Caco-2 (cell line): ENCODE results near the gene ADAMTS2. TPM values are rescaled to one million over a fixed set of nuclear protein-coding genes. Genes with fewer than 3 reads are reported as not detected.

Experiments used
- BruUV-seq: library from RNA; stranded (reverse); fragments of 400-500 nt; replicated peaks from 2 replicates; lab custom pipeline; 2021; lab: Mats Ljungman, UMichigan
- CTCF ChIA-PET: fragments of 300-600 bp; sonication (Branson Sonifier 250); formaldehyde crosslinking; loops from one replicate; lab custom pipeline; 2022; ENCODE audit warnings: antibody characterized with exemption; lab: Charles Lee
- POLR2A ChIA-PET: fragments of 300-600 bp; sonication (Branson Sonifier 250); formaldehyde crosslinking; loops from one replicate; lab custom pipeline; 2022; ENCODE audit warnings: antibody characterized with exemption; lab: Charles Lee
- DNase-seq, 2 experiments: peaks; one replicate each; pipeline versions ENCODE4 v3.0.0 to v3.0.0-alpha.2; 2020 to 2022
- H3K27me3 ChIP-seq: replicated peaks from 2 replicates; pipeline ENCODE4 v1.6.0; 2011; ENCODE audit warnings: low read length; ENCODE audit not compliant: control insufficient read depth, insufficient read depth
- H3K36me3 ChIP-seq: 2 replicates; pipeline ENCODE4 v1.5.1; 2011; ENCODE audit warnings: low read length; ENCODE audit not compliant: control insufficient read depth, insufficient read depth
- H3K4me1 ChIP-seq: fragments of 250-450 bp; sonication (Bioruptor Pico); 2 replicates; pipeline ENCODE4 v1.5.1; 2020; ENCODE audit warnings: mild to moderate bottlenecking
- H3K4me3 ChIP-seq: 2 replicates; pipeline ENCODE4 v1.5.1; 2011; ENCODE audit warnings: low read depth, mild to moderate bottlenecking, control low read depth, low read length
- H3K9me3 ChIP-seq: fragments of 250-450 bp; sonication (Bioruptor Pico); 2 replicates; pipeline ENCODE4 v1.5.1; 2020; ENCODE audit warnings: mild to moderate bottlenecking, moderate library complexity
- H3K27ac Mint-ChIP-seq: one replicate; pipeline ENCODE4 v1.8.0; 2022; ENCODE audit warnings: mixed read lengths; ENCODE audit not compliant: unreplicated experiment
- H3K27me3 Mint-ChIP-seq: one replicate; pipeline ENCODE4 v1.8.0; 2022; ENCODE audit warnings: mixed read lengths; ENCODE audit not compliant: insufficient read depth, unreplicated experiment
- H3K36me3 Mint-ChIP-seq: one replicate; pipeline ENCODE4 v1.8.0; 2022; ENCODE audit warnings: mild to moderate bottlenecking, mixed read lengths; ENCODE audit not compliant: insufficient read depth, unreplicated experiment
- H3K4me1 Mint-ChIP-seq: one replicate; pipeline ENCODE4 v1.8.0; 2022; ENCODE audit warnings: low read depth, mixed read lengths; ENCODE audit not compliant: unreplicated experiment
- H3K4me3 Mint-ChIP-seq: one replicate; pipeline ENCODE4 v1.8.0; 2022; ENCODE audit warnings: mild to moderate bottlenecking, moderate library complexity, mixed read lengths; ENCODE audit not compliant: unreplicated experiment
- H3K9me3 Mint-ChIP-seq: one replicate; pipeline ENCODE4 v1.8.0; 2022; ENCODE audit warnings: mixed read lengths; ENCODE audit not compliant: unreplicated experiment
- intact Hi-C: fragments of 100-400 bp; cut with micrococcal nuclease; formaldehyde crosslinking; loops from one replicate; pipeline ENCODE4 v1.10.0; 2022; ENCODE audit not compliant: unreplicated experiment
- total RNA-seq: library from RNA; stranded (reverse); gene quantifications from 2 replicates; pipeline ENCODE4 v1.2.3, GENCODE V29; 2022
- TF ChIP-seq, protein P1 (sequence below), 2 experiments: fragments of 200-600 bp in 1 of 2; IDR thresholded peaks; 1 replicate in 1 of 2; 2 replicates in 1 of 2; pipeline versions ENCODE4 v1.5.1 to v1.8.0; 2011 to 2022; ENCODE audit warnings: antibody characterized with exemption in 1 of 2, control low read depth in 1 of 2, inconsistent platforms in 1 of 2, low read depth in 1 of 2, low read length in 1 of 2, mild to moderate bottlenecking in 1 of 2, moderate library complexity in 1 of 2; ENCODE audit not compliant: insufficient read depth in 1 of 2, severe bottlenecking in 1 of 2, unreplicated experiment in 1 of 2

The ADAMTS2 gene
- total RNA-seq, 1 experiment from 2014 or later = 0.05 TPM

DNA sequence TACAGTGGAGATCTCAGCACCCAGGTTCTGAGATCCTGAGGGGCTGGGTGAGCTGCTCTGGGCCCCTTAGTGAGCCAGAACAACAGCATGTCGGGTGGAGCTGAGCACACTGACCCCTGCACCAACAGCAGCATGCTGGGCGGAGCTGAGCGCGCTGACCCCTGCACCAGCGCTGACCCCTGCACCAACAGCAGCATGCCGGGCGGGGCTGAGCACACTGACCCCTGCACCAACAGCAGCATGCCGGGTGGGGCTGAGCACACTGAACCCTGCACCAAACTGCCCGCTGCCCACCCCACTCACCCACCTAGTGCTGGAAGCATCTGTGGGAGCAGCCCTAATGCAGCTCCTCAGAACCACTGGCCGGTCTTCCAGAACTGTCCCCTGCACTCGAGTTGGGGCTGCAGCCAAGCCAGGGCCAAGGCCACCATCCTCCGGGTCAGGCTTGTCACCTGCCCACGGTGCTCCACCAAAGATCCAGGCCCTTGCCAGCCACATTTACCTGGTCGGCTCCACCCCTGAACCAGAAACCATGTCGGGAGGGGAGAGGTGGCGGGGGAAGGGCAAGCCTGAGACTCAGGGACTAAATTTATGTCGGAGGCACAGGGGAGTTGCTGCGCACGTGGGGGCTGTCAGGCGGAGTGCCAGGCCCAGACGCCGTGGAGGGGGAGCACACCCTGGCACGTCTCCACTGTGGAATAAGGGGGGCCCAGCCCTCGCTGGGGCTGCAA is 80.3 kb downstream of the ADAMTS2 start:
- Histone ChIP-seq H3K4me3 (no peak overlapping the region), H3K4me1 (0 out of 2 replicates have a peak, but pooled peaks cover 3% of the 10 kb centered on the region), H3K9me3 (no peaks in the 10 kb centered on the region), H3K36me3 (no peaks in the 10 kb centered on the region), H3K27me3 (no peaks in the 10 kb centered on the region)
- Mint-ChIP-seq H3K27ac (no peak overlapping the region), H3K27me3 (no peaks in the 10 kb centered on the region), H3K9me3 (no peaks in the 10 kb centered on the region), H3K4me3 (no peak overlapping the region), H3K4me1 (no peaks in the 10 kb centered on the region), H3K36me3 (no peaks in the 10 kb centered on the region)
- TF ChIP-seq, protein P1, sequence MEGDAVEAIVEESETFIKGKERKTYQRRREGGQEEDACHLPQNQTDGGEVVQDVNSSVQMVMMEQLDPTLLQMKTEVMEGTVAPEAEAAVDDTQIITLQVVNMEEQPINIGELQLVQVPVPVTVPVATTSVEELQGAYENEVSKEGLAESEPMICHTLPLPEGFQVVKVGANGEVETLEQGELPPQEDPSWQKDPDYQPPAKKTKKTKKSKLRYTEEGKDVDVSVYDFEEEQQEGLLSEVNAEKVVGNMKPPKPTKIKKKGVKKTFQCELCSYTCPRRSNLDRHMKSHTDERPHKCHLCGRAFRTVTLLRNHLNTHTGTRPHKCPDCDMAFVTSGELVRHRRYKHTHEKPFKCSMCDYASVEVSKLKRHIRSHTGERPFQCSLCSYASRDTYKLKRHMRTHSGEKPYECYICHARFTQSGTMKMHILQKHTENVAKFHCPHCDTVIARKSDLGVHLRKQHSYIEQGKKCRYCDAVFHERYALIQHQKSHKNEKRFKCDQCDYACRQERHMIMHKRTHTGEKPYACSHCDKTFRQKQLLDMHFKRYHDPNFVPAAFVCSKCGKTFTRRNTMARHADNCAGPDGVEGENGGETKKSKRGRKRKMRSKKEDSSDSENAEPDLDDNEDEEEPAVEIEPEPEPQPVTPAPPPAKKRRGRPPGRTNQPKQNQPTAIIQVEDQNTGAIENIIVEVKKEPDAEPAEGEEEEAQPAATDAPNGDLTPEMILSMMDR (IDR thresholded peaks at IDR 0.05; ENCODE audit: insufficient read depth in 1 of 2, low read depth in 1 of 2, low read length in 1 of 2, severe bottlenecking in 1 of 2, unreplicated experiment in 1 of 2) = no peak
- intact Hi-C loops = no loop called here
- peak in 1 of 2 experiments; percentile 38 for DNase-seq
- POLR2A ChIA-PET = no interaction called here
- no TSS peak for BruUV-seq
- CTCF ChIA-PET = no interaction called here

- POLR2A ChIA-PET = no interaction called here
- H3K4me1 ChIP-seq = 0 out of 2 replicates have a peak, but pooled peaks cover 3% of the 10 kb centered on the region
- H3K4me3 Mint-ChIP-seq = no peak overlapping the region
- CTCF ChIA-PET = no interaction called here
- intact Hi-C loops = no loop called here
- no peaks in the 10 kb centered on the region for H3K9me3 Mint-ChIP-seq
- H3K36me3 ChIP-seq = no peaks in the 10 kb centered on the region
- H3K9me3 ChIP-seq = no peaks in the 10 kb centered on the region
- no peaks in the 10 kb centered on the region for H3K27me3 Mint-ChIP-seq
- peak in 1 of 2 experiments; percentile 20 for DNase-seq
- no peaks in the 10 kb centered on the region for H3K36me3 Mint-ChIP-seq
- no TSS peak for BruUV-seq
- H3K4me1 Mint-ChIP-seq = no peaks in the 10 kb centered on the region
- H3K27ac Mint-ChIP-seq = no peak overlapping the region
- TF ChIP-seq, protein P1 (IDR thresholded peaks at IDR 0.05; ENCODE audit: insufficient read depth in 1 of 2, low read depth in 1 of 2, low read length in 1 of 2, severe bottlenecking in 1 of 2, unreplicated experiment in 1 of 2) = no peak
- no peaks in the 10 kb centered on the region for H3K27me3 ChIP-seq
- no peak overlapping the region for H3K4me3 ChIP-seq
These were observed 81.0 kb downstream of the ADAMTS2 start for GRCh38 chr5:179264053-179264782.

DNA sequence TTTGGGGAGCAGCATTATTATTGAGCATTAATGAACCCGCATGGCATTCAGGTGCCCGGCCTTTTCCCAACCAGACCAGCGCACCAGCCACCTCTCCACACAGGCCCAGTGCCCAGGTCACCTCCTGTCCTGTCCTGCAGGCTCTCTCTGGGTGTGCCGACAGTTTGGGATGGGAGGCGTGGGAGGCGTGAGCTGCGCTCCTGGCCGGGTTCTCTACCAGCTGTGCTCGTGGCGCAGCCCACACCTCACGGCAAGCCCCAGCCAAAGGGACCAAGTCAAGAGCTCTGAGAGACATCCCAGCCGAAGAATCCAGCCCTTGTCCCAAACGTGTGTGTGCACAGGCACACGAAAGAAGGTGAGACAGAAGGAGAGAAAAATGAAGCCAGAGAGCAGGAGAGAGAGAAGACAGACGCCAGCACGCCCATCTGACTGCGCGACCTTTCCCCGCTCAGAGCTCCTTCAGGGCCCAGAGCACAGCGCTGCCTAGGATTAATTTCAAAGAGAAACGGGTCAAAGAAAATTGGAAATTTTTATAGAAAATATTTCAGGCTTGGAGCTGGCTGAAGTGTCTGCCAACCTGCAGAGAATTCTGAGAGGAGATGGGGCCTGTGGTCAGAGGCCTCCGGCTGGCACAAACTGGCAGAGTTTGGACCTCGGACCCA is 81.7 kb downstream of the ADAMTS2 start:
- Mint-ChIP-seq H3K9me3 (no peaks in the 10 kb centered on the region), H3K36me3 (no peaks in the 10 kb centered on the region), H3K27me3 (no peaks in the 10 kb centered on the region), H3K4me3 (no peak overlapping the region), H3K4me1 (no peaks in the 10 kb centered on the region), H3K27ac (no peak overlapping the region)
- DNase-seq = peak in 1 of 2 experiments; percentile 20
- Histone ChIP-seq H3K4me3 (no peak overlapping the region), H3K9me3 (no peaks in the 10 kb centered on the region), H3K4me1 (0 out of 2 replicates have a peak, but pooled peaks cover 3% of the 10 kb centered on the region), H3K36me3 (no peaks in the 10 kb centered on the region), H3K27me3 (no peaks in the 10 kb centered on the region)
- ChIA-PET CTCF (no interaction called here), POLR2A (no interaction called here)
- intact Hi-C loops = no loop called here
- TF ChIP-seq, protein P1 (IDR thresholded peaks at IDR 0.05; ENCODE audit: insufficient read depth in 1 of 2, low read depth in 1 of 2, low read length in 1 of 2, severe bottlenecking in 1 of 2, unreplicated experiment in 1 of 2) = no peak
- no TSS peak for BruUV-seq
